ENCODE measurements around the gene CHKA.
A peak's percentile ranks its signal among the peaks of the same experiment; 100 is the strongest.

The CHKA gene

DNA sequence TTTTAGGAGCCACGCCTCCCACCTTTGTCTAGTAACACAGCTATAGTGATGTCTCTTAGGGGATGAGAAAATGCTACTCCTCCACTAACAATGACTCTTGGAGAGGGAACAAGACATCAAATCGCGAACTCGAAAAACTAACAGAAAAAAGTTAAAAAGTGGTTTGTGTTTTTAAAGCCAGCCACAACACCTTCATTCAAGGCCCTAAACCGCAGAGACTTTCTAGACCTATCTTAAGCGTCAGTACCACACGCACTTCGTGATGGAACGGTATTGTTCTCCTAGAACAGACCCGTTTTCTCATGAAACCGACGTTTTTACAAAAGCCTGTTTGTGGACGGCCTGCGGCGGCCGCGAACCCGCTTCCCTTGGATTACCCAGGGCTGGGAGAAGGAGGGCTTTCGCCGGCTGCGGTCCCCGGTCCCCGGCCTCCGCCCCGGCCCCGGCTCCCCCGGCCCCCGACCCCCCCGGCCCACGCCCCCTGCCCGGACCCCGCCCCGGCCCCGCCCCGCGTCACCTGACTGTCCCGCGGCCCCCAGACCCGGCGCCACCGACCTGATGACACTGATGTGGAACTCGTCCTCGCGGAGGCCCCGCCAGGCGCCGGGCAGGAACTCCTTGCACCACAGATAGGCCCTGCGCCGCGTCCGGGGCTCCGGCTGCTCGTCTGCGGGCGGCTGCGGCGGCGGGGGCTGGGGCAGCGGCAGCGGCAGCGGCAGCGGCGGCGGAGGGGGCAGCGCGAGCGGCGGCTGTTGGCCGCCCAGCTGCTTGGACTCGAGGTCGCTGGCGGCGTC is 718 bp downstream of the CHKA start:
- in situ Hi-C loops (cut with HindIII; ENCODE audit: low pct_unique_long_range_greater_than_20kb, low sequenced_read_pairs): no loop called here
- peak in 1 of 2 experiments; percentile 54 for DNase-seq (ENCODE audit: low read depth in 1 of 2, low spot score in 1 of 2)
- TF ChIP-seq JUND (IDR thresholded peaks at IDR 0.05; ENCODE audit: low read depth): no peak

DNA sequence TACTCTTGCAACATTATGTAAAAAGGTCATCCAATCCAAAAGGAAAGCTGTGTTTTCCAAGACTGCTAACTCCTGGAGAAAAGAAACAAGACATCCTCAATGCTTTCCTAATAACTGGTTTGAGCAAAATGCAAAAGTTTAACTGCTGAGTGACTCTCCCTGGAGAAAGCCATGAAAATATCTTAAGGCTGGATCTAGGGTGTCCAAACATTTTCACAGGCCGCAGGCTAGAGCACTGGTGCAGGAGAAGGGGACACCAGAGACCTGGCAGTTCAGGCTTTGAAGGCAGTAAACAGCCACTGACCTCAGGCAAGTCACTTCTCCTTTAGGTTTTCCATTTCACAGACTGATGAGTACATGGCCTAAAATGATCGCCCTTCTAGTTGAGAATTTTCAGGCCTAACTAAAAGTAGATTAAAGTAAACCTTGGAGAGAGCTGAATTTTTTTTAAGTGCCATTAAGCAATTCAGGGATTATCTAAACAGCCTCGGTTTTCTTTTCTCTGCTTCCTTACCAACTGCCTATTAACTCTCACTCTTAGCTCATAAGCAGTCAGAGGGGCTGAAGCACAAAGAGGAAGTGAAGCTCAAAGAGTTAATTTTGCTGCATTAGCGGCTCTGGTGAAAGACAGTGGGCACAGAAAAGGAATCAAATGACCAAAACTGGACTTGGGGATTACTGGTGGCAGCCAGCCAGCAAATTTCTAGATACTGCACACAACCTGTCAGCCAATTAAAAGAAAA is 2.3 kb downstream of the CHKA start:
- in situ Hi-C loops (cut with HindIII; ENCODE audit: low pct_unique_long_range_greater_than_20kb, low sequenced_read_pairs): no loop called here
- no peak for TF ChIP-seq JUND (IDR thresholded peaks at IDR 0.05; ENCODE audit: low read depth)
- DNase-seq (ENCODE audit: low read depth in 1 of 2, low spot score in 1 of 2): peak in 1 of 2 experiments; percentile 70

DNA sequence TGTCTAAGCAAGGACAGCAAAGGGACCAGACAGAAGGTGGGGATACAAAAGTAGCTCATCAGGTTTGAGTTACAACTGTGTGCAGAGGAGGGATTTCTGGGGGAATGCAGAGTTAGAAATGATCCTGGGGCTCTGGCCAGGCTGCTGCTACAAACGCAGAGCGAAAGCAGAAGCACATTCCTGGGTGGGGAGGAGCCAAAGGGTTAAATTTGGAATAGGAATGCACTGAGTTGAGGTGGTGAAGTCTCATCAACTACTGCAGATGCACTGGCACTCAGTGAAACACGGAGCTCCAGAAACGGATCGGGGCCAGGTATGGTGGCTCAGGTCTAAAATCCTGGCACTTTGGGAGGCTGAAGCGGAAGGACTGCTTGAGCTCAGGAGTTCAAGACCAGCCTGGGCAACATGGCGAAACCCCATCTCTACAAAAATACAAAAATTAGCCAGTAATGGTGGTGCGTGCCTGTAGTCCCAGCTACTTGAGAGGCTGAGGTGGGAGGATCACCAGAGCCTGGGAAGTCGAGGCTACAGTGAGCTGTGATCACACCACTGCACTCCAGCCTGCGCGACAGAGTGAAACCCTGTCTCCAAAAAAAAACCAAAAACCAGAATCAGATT is 3.2 kb downstream of the CHKA start:
- in situ Hi-C loops (cut with HindIII; ENCODE audit: low pct_unique_long_range_greater_than_20kb, low sequenced_read_pairs): no loop called here
- peak in 1 of 2 experiments; percentile 62 for DNase-seq (ENCODE audit: low read depth in 1 of 2, low spot score in 1 of 2)
- no peak for TF ChIP-seq JUND (IDR thresholded peaks at IDR 0.05; ENCODE audit: low read depth)

DNA sequence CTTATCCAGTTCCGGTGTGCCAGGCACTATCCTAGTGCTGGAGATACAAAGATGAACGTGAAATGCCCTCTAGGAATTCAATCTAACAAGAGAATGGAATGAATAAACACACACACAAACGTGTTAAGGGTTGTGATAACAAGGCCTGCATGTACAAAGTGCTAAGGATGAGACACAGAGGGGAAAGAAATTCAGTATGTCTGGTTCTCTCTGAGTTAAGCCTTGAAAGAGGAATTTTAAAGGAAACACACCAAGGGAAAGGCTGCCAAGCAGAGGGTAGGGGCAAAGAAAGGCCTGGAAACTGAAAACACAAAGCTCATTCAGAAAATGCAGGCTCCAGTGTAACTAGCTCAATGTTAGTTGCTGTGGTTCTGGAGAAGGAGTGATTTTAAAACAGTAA is 4.2 kb downstream of the CHKA start:
- no peak for DNase-seq (ENCODE audit: low read depth in 1 of 2, low spot score in 1 of 2)
- no peak for TF ChIP-seq JUND (IDR thresholded peaks at IDR 0.05; ENCODE audit: low read depth)
- in situ Hi-C loops (cut with HindIII; ENCODE audit: low pct_unique_long_range_greater_than_20kb, low sequenced_read_pairs): no loop called here

DNA sequence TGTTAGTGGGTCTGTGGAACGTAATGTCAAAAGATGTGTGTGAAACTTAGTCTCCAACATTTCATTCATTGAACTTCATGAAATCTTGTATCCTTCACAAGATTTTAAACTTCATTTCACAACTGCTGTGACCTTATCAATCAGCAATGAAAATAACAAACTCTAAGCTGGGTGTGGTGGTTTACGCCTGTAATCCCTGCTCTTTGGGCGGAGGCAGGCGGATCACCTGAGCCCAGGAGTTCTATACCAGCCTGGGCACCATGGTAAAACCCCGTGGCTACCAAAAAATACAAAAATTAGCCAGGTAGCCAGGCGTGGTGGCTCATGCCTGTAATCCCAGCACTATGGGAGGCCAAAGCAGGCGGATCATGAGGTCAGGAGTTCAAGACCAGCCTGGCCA is 5.1 kb downstream of the CHKA start:
- in situ Hi-C loops (cut with HindIII; ENCODE audit: low pct_unique_long_range_greater_than_20kb, low sequenced_read_pairs): no loop called here
- no peak for DNase-seq (ENCODE audit: low read depth in 1 of 2, low spot score in 1 of 2)
- TF ChIP-seq JUND (IDR thresholded peaks at IDR 0.05; ENCODE audit: low read depth): no peak

DNA sequence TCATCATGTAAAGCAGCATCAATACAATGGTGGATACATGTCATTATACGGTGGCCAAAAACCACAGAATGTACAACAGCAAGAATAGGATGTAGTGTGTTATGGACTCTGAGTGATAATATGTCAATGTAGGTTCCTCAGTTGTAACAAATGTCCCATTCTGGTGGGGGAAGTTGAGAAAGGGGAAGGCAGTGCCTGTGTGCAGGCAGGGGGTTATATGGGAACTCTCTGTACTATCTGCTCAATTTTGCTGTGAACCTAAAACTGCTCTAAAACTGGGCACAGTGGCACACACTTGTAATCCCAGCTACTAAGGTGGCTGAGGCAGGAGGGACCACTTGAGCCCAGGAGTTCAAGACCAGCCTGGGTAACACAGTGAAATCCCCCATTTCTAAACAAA is 5.9 kb downstream of the CHKA start:
- in situ Hi-C loops (cut with HindIII; ENCODE audit: low pct_unique_long_range_greater_than_20kb, low sequenced_read_pairs): no loop called here
- DNase-seq (ENCODE audit: low read depth in 1 of 2, low spot score in 1 of 2): no peak
- no peak for TF ChIP-seq JUND (IDR thresholded peaks at IDR 0.05; ENCODE audit: low read depth)

DNA sequence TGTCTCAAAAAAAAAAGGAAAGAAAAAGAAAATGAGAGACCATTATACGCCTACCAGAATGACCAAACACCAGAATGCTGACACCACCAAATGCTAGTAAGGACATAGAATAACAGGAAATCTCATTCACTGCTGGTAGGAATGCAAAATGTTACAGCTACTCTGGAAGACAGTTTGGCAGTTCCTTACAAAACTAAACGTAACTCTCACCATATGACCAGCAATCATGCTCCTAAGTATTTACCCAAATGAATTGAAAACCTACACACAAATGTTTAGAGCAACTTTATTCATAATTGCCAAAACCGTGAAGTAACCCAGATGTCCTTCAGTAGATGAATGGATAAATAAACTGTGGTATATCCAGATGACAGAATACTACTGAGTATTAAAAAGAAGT is 7.2 kb downstream of the CHKA start:
- in situ Hi-C loops (cut with HindIII; ENCODE audit: low pct_unique_long_range_greater_than_20kb, low sequenced_read_pairs): no loop called here
- TF ChIP-seq JUND (IDR thresholded peaks at IDR 0.05; ENCODE audit: low read depth): no peak
- DNase-seq (ENCODE audit: low read depth in 1 of 2, low spot score in 1 of 2): no peak

DNA sequence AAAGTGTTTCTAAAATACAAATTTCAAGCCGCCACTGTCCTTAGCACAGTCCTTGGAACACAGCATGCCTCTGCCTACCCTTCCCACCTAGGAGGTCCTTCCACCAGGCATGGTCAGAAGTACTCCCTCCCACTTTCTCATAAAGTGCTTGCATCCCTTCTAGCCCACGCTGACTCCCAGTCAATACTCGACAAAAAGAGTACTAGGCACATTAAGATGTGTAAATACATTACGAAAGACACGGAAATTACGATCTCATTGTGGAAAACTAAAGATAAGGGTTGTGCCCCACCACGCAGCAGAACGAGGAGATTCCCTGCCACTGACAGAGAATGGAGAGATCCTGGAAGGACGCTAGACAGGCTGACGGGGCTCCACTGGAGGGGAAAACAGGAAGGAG is 13.5 kb downstream of the CHKA start:
- DNase-seq (ENCODE audit: low read depth in 1 of 2, low spot score in 1 of 2): no peak
- TF ChIP-seq JUND (IDR thresholded peaks at IDR 0.05; ENCODE audit: low read depth): no peak
- in situ Hi-C loops (cut with HindIII; ENCODE audit: low pct_unique_long_range_greater_than_20kb, low sequenced_read_pairs): no loop called here

DNA sequence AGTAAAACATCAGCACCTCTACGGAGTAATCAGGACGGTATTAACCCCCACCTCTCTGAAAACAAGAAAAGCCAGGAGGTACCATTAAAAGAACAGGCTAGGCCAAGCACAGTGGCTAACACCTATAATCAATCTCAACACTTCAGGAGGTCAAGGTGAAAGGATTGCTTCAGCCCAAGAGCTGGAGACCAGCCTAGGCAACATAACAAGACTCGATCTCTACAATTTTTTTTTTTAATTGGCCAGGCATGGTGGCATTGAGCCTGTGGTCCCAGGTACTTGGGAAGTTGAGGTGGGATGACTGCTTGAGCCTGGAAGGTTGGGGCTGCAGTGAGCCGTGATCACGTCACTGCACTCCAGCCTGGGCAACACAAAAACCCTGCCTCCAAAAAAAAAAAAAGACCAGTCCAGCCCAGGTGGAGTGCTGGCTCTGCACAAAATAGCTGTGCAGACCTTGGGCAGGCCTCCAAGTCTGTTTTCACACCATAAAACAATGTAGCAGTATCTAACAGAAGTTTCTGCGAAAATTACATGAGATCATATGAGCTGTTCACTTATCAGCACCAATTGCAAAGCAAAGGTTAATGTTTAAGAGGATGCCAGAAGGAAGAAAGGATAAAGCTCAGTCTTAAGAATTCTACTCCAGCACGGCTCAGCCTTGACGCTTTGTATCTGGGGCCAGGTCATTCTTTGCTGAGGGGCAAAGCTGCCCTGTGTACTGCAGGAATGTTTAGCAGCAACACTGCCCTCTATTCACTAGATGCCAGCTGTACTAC is 14.8 kb downstream of the CHKA start:
- DNase-seq (ENCODE audit: low read depth in 1 of 2, low spot score in 1 of 2): peak; percentile 33 to 62
- no peak for TF ChIP-seq JUND (IDR thresholded peaks at IDR 0.05; ENCODE audit: low read depth)
- in situ Hi-C loops (cut with HindIII; ENCODE audit: low pct_unique_long_range_greater_than_20kb, low sequenced_read_pairs): no loop called here

DNA sequence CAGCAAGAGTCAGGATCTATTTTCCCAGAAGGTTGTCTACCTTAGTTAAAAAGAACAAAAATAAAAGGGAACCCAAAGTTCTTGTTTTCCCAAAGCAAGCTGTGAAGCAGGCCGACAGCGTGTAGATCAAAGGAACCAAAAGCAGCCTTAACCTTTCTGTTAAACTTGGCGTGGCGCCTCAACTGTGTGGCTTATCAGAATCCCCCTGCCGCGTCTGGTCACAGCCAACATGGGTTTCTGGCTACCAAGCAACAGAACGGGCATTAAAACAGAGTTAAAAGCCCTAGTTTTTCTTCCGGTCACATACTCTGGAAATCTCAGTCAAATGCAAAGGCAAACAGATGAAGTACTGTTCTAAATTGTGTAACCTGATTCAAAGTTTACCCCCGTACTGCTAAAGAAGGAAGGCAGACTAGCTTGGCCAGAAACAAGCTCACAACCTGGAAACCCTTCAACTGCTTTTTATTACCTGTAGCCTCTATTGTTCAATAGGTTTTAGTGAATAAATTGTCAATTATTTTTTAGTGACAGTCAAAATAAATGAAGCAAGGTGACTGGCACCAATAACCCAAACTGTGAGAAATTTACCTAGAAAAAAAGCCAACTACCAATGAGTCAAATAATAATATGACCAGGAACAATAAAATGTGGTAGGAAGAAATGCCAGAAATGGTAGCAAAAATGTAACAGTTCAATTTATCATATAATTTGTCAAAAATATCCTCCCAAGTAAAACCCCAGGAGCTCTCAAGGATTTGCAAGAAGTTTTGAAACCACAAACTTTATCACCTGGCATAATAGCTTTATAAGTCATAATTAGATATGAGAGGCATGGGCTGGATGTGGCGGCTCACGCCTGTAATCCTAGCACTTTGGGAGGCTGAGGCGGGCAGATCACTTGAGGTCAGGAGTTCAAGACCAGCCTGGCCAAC is 21.4 kb downstream of the CHKA start:
- no peak for TF ChIP-seq JUND (IDR thresholded peaks at IDR 0.05; ENCODE audit: low read depth)
- in situ Hi-C loops (cut with HindIII; ENCODE audit: low pct_unique_long_range_greater_than_20kb, low sequenced_read_pairs): no loop called here
- peak in 1 of 2 experiments; percentile 64 for DNase-seq (ENCODE audit: low read depth in 1 of 2, low spot score in 1 of 2)

DNA sequence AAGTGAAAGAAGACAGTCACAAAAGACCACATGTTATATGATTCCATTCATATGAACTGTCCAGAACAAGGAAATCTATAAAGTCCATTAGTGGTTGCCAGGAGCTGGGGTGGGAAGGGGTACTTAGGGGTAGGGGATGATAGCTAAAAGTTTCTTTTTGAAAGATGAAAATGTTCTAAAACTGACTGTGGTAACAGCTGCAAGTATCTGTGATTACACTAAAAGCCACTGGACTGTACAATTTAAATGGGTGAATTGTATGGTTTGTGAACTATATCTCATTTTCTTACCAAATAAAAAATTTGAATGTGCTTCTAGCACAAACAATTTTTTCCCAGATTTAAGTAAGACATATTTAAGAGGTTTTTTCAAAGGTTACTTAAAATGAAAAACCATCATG is 22.1 kb downstream of the CHKA start:
- DNase-seq (ENCODE audit: low read depth in 1 of 2, low spot score in 1 of 2): no peak
- TF ChIP-seq JUND (IDR thresholded peaks at IDR 0.05; ENCODE audit: low read depth): no peak
- in situ Hi-C loops (cut with HindIII; ENCODE audit: low pct_unique_long_range_greater_than_20kb, low sequenced_read_pairs): no loop called here
